Airway epithelial cell (primary cell): ENCODE data around the gene TDO2. TPM values are rescaled to one million over a fixed set of nuclear protein-coding genes. Genes with fewer than 3 reads are reported as not detected.

ENCODE experiments used
- total RNA-seq: library from RNA; depleted of rRNA; stranded (reverse); fragments of >200 nt; gene quantifications from 2 replicates; pipeline ENCODE4 v1.2.3, GENCODE V29; 2015

Gene TDO2
- total RNA-seq: not detected in 2 replicates

DNA sequence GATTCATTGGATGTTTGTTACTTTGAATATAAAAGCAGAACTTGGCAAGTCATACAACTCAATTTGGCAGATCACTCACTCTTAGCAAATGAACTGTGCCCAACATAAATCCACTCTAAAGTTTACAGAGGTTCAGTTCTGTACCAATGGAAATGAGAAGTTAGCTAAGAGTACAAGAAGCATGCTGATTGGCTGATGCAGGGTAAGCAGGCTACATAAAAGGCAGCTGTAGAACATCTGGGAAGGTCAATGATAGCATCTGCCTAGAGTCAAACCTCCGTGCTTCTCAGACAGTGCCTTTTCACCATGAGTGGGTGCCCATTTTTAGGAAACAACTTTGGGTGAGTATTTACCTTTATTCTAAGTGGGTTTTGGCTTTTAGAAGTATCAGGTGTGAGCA lies at the start of gene TDO2:
Gene TDO2, plus strand, starts transcription at position 244 of the 400 bp plus-strand sequence. Its CDS starts 63 bp downstream, at position 307.

DNA sequence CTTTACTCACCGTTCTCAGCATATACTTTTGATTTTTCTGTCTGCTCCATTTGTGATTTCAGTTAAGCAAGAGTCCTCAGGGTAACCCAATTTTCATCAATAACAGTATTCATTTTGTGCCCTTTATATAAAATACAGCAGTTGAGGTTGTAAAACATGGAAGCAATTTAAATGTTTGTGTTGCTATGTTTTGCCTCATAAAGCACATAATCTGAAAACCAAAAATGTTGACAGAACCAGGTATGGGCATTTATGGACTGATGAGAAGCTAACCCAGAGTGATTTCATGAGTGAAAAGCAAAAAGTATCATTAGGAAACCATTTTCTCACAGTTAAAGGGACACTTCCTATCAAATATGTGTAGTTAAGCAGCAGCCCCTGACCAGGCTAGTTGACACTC lies 37.3 kb upstream of the TDO2 start, which contains the start of gene ASIC5:
Gene ASIC5, minus strand, starts transcription at position 101 of the 400 bp plus-strand sequence. Its CDS starts 51 bp downstream, at position 50.

DNA sequence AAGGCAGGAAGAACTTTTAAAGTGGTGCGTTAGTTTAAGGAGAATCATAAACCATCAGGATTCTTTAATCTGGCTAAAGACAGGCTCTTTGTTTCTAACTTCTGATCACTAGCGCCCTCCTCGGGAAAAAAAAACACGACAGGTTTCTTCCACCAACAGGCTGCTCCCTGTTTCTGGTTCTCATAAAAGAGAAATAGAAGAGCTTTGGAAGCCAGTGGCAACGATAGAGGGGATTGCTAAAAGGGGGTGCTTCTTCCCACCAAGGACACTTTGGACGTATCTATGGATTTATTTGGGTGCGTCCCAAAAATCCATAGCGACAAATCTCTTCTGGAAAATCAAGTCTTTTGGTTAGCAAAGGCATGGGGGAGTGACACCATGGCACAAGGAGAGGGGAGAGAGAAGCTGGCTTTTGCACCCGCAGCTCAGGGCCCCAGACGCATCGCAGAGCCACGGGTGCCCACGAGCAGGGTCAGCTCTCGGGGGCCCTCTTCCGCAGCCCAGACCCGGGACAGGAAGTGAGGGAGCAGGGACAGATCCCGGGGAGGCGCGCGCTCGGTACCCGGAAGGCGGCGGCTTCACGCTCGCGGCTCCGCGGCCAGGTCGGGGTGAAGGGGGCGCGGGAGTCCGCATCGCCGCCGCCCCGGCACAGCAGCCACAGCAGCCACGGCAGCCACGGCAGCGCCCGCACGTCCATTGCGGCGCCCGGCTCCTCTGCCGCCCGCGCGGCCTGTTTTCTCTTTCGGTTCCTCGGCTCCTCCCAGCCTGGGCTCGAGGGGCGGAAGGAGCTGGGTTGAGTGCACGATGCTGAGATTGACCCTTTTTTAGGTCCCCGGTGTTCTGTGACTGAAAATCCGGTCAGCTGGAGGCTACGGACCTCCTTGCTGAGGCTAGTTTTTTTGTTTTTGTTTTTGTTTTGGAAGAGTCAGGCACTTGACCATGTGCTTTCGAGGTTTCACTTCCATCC lies 49.9 kb downstream of the TDO2 start, which contains the start of gene CTSO:
Gene CTSO, minus strand, starts transcription at position 716 of the 967 bp plus-strand sequence. Its CDS starts 19 bp downstream, at position 697.

Other genes with a start within 250 kb of the TDO2 start
- gene GUCY1A1, start 236.8 kb upstream of the TDO2 start, total RNA-seq: 6.9 and 8.5 TPM in 2 replicates
- gene GUCY1B1, start 144.7 kb upstream of the TDO2 start, total RNA-seq: 3.9 TPM in 2 replicates
- gene ASIC5, start 37.4 kb upstream of the TDO2 start, total RNA-seq: not detected in 2 replicates
- gene CTSO, start 50.2 kb downstream of the TDO2 start, total RNA-seq: 1.8 and 2.9 TPM in 2 replicates